ENCODE results near the gene TDRD9. TPM values are rescaled to one million over a fixed set of nuclear protein-coding genes. Genes with fewer than 3 reads are reported as not detected.

Gene TDRD9
- polyA plus RNA-seq, 1 donor from 2014 or later, result 15.9 TPM

DNA sequence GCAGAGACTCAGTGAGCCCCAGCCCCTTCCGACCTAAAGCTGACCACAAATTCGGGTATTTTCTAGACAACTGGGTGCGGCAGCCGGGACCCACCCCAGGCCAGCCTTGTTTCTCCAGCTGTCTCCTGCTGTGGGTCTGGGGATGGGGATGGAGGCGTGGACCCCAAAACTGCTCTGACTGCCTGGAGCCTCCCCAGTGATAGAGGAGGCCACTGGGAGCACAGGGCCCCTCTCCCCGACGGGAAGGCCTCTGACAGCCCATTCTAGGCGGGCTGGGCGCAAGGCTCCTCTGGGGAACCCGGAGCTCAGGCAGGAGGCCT is 38.2 kb upstream of the TDRD9 start:
- Histone ChIP-seq H3K4me3 (ENCODE audit: low read length) (no peak overlapping the region), H3K4me2 (ENCODE audit: low read length) (no peak overlapping the region), H3K9ac (ENCODE audit: low read length) (no peak overlapping the region), H3K9me2 (ENCODE audit: insufficient read depth, low read length) (no peaks in the 10 kb centered on the region), H3K27me3 (ENCODE audit: insufficient read depth, low read depth, low read length) (no peaks in the 10 kb centered on the region), H2AFZ (ENCODE audit: low read depth, low read length) (no peak overlapping the region), H3K9me3 (ENCODE audit: low read length) (no peaks in the 10 kb centered on the region), H4K20me1 (ENCODE audit: insufficient read depth) (no peaks in the 10 kb centered on the region), H3K27ac (ENCODE audit: low read length) (no peak overlapping the region), H3K36me3 (ENCODE audit: insufficient read depth, low read length) (no peaks in the 10 kb centered on the region), H3K79me2 (replicated peaks; ENCODE audit: insufficient read depth, low read length) (no peaks in the 10 kb centered on the region), H3F3A (ENCODE audit: insufficient read depth, low read length, poor library complexity, severe bottlenecking) (no peaks in the 10 kb centered on the region)
- TF ChIP-seq POLR2AphosphoS5 (IDR thresholded peaks at IDR 0.05), result no peak
- no peak for TF ChIP-seq SMC3 (conservative IDR thresholded peaks at IDR 0.05; ENCODE audit: poor library complexity)
- no peak for TF ChIP-seq EZH2 (IDR thresholded peaks at IDR 0.05; ENCODE audit: borderline replicate concordance, insufficient read depth, low read length, poor library complexity, severe bottlenecking)
- TF ChIP-seq RAD21 (conservative IDR thresholded peaks at IDR 0.05), result no peak
- TF ChIP-seq EP300 (conservative IDR thresholded peaks at IDR 0.05; ENCODE audit: poor library complexity, severe bottlenecking), result no peak
- TF ChIP-seq, protein P1, sequence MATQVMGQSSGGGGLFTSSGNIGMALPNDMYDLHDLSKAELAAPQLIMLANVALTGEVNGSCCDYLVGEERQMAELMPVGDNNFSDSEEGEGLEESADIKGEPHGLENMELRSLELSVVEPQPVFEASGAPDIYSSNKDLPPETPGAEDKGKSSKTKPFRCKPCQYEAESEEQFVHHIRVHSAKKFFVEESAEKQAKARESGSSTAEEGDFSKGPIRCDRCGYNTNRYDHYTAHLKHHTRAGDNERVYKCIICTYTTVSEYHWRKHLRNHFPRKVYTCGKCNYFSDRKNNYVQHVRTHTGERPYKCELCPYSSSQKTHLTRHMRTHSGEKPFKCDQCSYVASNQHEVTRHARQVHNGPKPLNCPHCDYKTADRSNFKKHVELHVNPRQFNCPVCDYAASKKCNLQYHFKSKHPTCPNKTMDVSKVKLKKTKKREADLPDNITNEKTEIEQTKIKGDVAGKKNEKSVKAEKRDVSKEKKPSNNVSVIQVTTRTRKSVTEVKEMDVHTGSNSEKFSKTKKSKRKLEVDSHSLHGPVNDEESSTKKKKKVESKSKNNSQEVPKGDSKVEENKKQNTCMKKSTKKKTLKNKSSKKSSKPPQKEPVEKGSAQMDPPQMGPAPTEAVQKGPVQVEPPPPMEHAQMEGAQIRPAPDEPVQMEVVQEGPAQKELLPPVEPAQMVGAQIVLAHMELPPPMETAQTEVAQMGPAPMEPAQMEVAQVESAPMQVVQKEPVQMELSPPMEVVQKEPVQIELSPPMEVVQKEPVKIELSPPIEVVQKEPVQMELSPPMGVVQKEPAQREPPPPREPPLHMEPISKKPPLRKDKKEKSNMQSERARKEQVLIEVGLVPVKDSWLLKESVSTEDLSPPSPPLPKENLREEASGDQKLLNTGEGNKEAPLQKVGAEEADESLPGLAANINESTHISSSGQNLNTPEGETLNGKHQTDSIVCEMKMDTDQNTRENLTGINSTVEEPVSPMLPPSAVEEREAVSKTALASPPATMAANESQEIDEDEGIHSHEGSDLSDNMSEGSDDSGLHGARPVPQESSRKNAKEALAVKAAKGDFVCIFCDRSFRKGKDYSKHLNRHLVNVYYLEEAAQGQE (IDR thresholded peaks at IDR 0.05; ENCODE audit: borderline replicate concordance), result no peak
- TF ChIP-seq, protein P2, sequence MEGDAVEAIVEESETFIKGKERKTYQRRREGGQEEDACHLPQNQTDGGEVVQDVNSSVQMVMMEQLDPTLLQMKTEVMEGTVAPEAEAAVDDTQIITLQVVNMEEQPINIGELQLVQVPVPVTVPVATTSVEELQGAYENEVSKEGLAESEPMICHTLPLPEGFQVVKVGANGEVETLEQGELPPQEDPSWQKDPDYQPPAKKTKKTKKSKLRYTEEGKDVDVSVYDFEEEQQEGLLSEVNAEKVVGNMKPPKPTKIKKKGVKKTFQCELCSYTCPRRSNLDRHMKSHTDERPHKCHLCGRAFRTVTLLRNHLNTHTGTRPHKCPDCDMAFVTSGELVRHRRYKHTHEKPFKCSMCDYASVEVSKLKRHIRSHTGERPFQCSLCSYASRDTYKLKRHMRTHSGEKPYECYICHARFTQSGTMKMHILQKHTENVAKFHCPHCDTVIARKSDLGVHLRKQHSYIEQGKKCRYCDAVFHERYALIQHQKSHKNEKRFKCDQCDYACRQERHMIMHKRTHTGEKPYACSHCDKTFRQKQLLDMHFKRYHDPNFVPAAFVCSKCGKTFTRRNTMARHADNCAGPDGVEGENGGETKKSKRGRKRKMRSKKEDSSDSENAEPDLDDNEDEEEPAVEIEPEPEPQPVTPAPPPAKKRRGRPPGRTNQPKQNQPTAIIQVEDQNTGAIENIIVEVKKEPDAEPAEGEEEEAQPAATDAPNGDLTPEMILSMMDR (IDR thresholded peaks at IDR 0.05; ENCODE audit: poor library complexity, severe bottlenecking), result no peak
- no peak for TF ChIP-seq TAF1 (IDR thresholded peaks at IDR 0.05; ENCODE audit: low read depth)
- TF ChIP-seq MXI1 (conservative IDR thresholded peaks at IDR 0.05; ENCODE audit: poor library complexity, severe bottlenecking), result no peak

DNA sequence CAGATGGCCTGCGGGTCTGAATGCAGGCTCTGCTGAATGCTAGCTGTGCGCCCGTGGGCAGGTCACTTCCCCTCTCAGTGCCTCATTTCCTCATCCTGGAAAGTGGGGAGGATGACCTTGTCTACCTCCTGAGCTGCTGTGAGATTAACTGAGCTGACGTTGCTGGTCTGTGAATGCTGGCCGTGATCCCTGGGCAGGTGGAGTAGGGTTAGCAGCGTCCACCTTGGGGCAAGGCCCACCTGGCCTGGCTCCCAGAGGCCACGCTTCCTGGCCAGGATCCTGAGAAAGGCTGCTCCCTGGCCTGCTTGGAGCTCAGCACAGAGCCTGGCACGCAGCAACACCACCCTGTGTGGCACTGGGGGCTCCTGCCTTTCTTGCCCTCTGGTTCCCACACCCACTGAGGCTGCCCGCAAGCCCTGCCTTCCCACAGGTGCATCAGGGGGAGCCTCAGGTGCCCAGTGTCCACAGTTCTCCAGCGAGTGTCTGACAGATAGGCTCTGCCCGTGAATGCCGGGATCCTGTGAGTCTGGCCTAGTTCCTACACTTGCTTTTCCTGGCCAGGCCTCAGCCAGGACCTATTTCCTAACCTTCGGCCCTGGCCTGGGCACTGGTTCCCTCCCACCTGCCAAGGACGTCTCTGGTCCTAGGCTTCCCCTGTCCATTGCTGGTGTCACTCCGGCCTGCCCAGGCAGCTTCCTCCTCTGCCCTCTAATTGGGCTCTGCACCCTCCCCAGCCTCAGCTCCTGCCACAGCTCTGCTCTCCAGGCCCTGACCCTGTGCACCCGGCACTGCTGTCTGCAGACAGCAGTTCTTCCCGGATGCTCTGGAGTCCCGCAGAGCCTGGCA is 37.2 kb upstream of the TDRD9 start:
- Histone ChIP-seq H3K9me2 (ENCODE audit: insufficient read depth, low read length) (no peaks in the 10 kb centered on the region), H3K4me2 (ENCODE audit: low read length) (no peak overlapping the region), H3K4me3 (ENCODE audit: low read length) (no peak overlapping the region), H3K79me2 (replicated peaks; ENCODE audit: insufficient read depth, low read length) (no peaks in the 10 kb centered on the region), H3K9ac (ENCODE audit: low read length) (no peak overlapping the region), H3K27me3 (ENCODE audit: insufficient read depth, low read depth, low read length) (no peaks in the 10 kb centered on the region), H3K27ac (ENCODE audit: low read length) (no peak overlapping the region), H3K36me3 (ENCODE audit: insufficient read depth, low read length) (no peaks in the 10 kb centered on the region), H3F3A (ENCODE audit: insufficient read depth, low read length, poor library complexity, severe bottlenecking) (no peaks in the 10 kb centered on the region), H3K9me3 (ENCODE audit: low read length) (no peaks in the 10 kb centered on the region), H4K20me1 (ENCODE audit: insufficient read depth) (no peaks in the 10 kb centered on the region), H2AFZ (ENCODE audit: low read depth, low read length) (no peak overlapping the region)
- TF ChIP-seq SMC3 (conservative IDR thresholded peaks at IDR 0.05; ENCODE audit: poor library complexity) (no peak), MXI1 (conservative IDR thresholded peaks at IDR 0.05; ENCODE audit: poor library complexity, severe bottlenecking) (no peak), EZH2 (IDR thresholded peaks at IDR 0.05; ENCODE audit: borderline replicate concordance, insufficient read depth, low read length, poor library complexity, severe bottlenecking) (no peak), RAD21 (conservative IDR thresholded peaks at IDR 0.05) (no peak), EP300 (conservative IDR thresholded peaks at IDR 0.05; ENCODE audit: poor library complexity, severe bottlenecking) (no peak), TAF1 (IDR thresholded peaks at IDR 0.05; ENCODE audit: low read depth) (no peak), POLR2AphosphoS5 (IDR thresholded peaks at IDR 0.05) (no peak)
- TF ChIP-seq, protein P1 (IDR thresholded peaks at IDR 0.05; ENCODE audit: borderline replicate concordance), result no peak
- TF ChIP-seq, protein P2 (IDR thresholded peaks at IDR 0.05; ENCODE audit: poor library complexity, severe bottlenecking), result no peak

Measured in neural cell (in vitro differentiated cells).